COR-L47 (cell line): Measurements from ENCODE around the gene LRP10.
A peak's percentile ranks its signal among the peaks of the same experiment; 100 is the strongest.

Experiments used
- DNase-seq: peaks from one replicate; lab custom pipeline; 2025; lab: John Stamatoyannopoulos, UW

Gene LRP10

GRCh38 chr14:22919601-22919921 lies 48.0 kb downstream of the LRP10 start:
- DNase-seq, result no peak

GRCh38 chr14:22920697-22921096 lies 49.2 kb downstream of the LRP10 start:
- no peak for DNase-seq

GRCh38 chr14:22922294-22922693 lies 50.8 kb downstream of the LRP10 start:
- no peak for DNase-seq

GRCh38 chr14:22923746-22924145 lies 52.2 kb downstream of the LRP10 start:
- no peak for DNase-seq

- DNase-seq, result no peak
Measured at GRCh38 chr14:22925513-22925912, 54.0 kb downstream of the LRP10 start.

- no peak for DNase-seq
Measured at GRCh38 chr14:22926316-22926715, 54.8 kb downstream of the LRP10 start.

- no peak for DNase-seq
Measured at GRCh38 chr14:22928237-22929103, 56.9 kb downstream of the LRP10 start.

- DNase-seq, result peak; percentile 99
Measured at GRCh38 chr14:22929104-22929960, 57.8 kb downstream of the LRP10 start, which contains the start of gene PRMT5. PRMT5 (minus strand) TSS chr14:22929376; CDS start chr14:22929361, 15 bp downstream.

GRCh38 chr14:22929961-22930364 lies 58.4 kb downstream of the LRP10 start:
- DNase-seq, result no peak
